ENCODE results near the gene NPTX1. TPM values are rescaled to one million over a fixed set of nuclear protein-coding genes. Genes with fewer than 3 reads are reported as not detected.

NPTX1 gene
- total RNA-seq, 1 donor = 2.2 TPM

DNA sequence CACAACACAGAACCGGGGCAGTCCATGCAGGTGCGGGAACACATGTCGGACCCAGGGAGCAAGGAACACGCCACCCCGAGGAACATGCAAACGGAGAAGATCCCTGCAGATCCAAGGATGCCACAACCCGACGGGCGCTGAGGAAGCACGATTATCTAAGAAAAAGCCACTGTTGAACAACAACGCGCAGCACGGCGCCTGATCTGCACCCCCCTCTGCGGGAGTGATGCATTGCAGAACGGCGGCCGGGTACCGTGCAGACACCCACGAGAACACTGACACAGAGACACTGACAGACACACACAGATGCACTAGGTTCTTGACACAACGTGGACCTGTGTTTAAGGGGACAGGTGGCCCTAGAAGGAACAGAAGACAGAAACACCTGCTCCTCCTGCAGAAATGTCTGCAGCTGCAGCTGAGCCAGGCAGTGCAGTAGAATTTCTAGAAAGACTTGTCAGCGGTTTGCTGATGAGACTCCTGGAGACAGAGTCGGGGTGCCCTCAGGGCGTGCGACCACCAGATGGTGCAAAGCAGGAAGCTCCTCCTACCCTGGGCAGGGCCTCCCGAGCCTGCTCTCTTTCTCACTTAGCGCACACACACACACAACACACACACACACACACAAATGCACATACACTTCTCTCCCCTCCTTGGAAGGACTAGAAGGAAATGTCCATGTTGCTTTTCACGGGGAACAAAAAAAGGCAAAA, 7.5 kb downstream of the NPTX1 start:
- TF ChIP-seq CTCF (IDR thresholded peaks at IDR 0.05; ENCODE audit: insufficient read depth, low read depth, low read length) = no peak
- H3K4me3 ChIP-seq (ENCODE audit: low read depth, low read length) = no peak overlapping the region
- DNase-seq (ENCODE audit: low read depth) = no peak

DNA sequence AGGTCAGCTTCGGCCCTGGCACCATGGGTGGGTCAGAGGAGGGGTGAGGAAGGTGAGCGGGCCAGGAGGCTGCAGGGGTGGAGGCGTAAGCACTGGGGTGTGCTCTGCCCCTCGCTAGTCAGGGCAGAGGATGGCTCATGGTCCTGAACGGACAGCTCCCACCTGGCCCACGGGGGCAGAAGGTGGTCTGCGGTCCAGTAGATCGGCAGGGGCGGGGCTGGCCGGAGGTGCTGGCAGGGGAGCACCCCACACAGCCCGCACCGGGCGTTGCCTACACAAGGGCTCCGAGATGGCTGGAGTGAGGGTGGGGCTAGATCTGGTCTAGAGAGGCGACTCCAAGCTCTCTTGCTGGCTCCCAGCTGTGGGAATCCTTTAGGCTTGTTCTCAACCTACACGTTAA, 8.2 kb downstream of the NPTX1 start:
- H3K4me3 ChIP-seq (ENCODE audit: low read depth, low read length) = no peak overlapping the region
- no peak for DNase-seq (ENCODE audit: low read depth)
- no peak for TF ChIP-seq CTCF (IDR thresholded peaks at IDR 0.05; ENCODE audit: insufficient read depth, low read depth, low read length)

- DNase-seq (ENCODE audit: low read depth) = no peak
- H3K4me3 ChIP-seq (ENCODE audit: low read depth, low read length) = no peak overlapping the region
- TF ChIP-seq CTCF (IDR thresholded peaks at IDR 0.05; ENCODE audit: insufficient read depth, low read depth, low read length) = no peak
These were observed 10.2 kb downstream of the NPTX1 start for GRCh38 chr17:80466188-80466705.

GRCh38 chr17:80465327-80465974, 11.0 kb downstream of the NPTX1 start:
- DNase-seq (ENCODE audit: low read depth) = no peak
- TF ChIP-seq CTCF (IDR thresholded peaks at IDR 0.05; ENCODE audit: insufficient read depth, low read depth, low read length) = no peak
- no peak overlapping the region for H3K4me3 ChIP-seq (ENCODE audit: low read depth, low read length)

DNA sequence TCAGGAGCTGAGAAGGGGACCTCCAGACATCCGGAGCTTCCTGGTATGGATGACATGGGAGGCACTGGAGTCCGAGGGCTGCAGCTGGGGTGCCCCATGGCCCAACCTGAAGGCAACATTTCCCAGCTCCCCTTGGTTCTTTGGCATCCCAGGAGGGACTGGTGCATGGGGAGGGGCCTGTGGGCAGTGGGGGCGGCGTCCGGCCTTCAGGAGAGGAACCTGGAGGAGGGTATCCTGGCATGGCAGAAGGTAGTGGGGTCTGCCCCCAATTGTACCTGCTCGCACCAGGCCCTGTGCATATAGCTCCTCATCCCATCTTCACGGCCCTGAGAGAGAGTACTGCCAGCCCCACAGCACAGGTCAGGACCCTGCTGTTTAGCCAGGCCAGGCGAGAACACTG, 11.9 kb downstream of the NPTX1 start:
- no peak for TF ChIP-seq CTCF (IDR thresholded peaks at IDR 0.05; ENCODE audit: insufficient read depth, low read depth, low read length)
- no peak overlapping the region for H3K4me3 ChIP-seq (ENCODE audit: low read depth, low read length)
- no peak for DNase-seq (ENCODE audit: low read depth)

GRCh38 chr17:80463784-80464400, 12.5 kb downstream of the NPTX1 start:
- no peak for TF ChIP-seq CTCF (IDR thresholded peaks at IDR 0.05; ENCODE audit: insufficient read depth, low read depth, low read length)
- no peak for DNase-seq (ENCODE audit: low read depth)
- no peak overlapping the region for H3K4me3 ChIP-seq (ENCODE audit: low read depth, low read length)

All from fibroblast of villous mesenchyme (primary cell).